Right ventricle myocardium inferior (tissue), 1 donor: ENCODE data around the gene ATP9B. TPM values are rescaled to one million over a fixed set of nuclear protein-coding genes. Genes with fewer than 3 reads are reported as not detected.
"Not testable (repeated sequence)": the region's sequence is repeated elsewhere in the genome, so short reads cannot be mapped to it uniquely, and the experiment has no call there.

ENCODE experiments used
- ATAC-seq: fragments of 200-7000 bp; cut with Tn5 transposase; one replicate; pipeline ENCODE4 v1.9.1; 2020; ENCODE audit warnings: mild to moderate bottlenecking, moderate library complexity
- DNase-seq: peaks from one replicate; pipeline ENCODE4 v3.0.0; 2021; ENCODE audit errors: missing footprints
- intact Hi-C: fragments of 100-400 bp; cut with DNase I; formaldehyde crosslinking; loops from one replicate; pipeline ENCODE4 v1.11.0; 2022
- total RNA-seq: library from RNA; stranded (reverse); fragmentation: NEBNext Ultra II Directional; extraction: Animal tissue kit (Norgen Biotek cat#: 25700); gene quantifications from one replicate; pipeline ENCODE4 v1.2.1, GENCODE V29; 2021
- donor health status: DM: no; HTN: yes; CAD: no; lungs with severe emphysema.

ATP9B gene
- total RNA-seq, 1 donor from 2014 or later = 11.7 TPM

DNA sequence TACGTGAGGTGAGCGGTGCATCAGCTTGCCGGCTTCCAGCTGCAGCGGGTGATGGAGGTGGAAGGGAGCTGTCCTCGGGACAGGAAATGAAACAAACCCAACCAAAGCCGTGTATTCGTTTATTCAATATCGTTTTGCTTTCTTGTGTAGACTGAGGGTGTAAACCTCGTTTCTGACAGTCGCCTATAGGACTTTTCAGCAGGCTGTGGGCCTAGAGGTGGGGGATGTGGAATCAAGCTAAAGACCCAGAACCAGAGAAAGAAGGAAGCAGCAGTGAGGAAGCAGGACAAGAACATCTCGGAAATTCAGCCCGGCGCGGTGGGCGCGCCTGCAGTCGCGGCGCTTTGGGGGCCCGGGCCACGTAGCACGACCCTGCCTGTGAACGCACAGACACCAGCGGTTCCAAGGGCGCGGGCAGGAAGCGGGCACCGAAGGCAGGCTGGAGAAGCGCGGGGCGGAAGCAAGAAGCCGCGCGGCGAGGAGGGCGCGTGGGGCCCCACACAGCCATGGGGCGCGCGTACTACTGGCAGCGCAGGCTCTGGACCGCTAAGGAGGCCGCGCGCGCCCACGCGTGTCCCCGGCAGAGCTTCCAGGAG is 755 bp upstream of the ATP9B start:
- ATAC-seq = peak; percentile 1

DNA sequence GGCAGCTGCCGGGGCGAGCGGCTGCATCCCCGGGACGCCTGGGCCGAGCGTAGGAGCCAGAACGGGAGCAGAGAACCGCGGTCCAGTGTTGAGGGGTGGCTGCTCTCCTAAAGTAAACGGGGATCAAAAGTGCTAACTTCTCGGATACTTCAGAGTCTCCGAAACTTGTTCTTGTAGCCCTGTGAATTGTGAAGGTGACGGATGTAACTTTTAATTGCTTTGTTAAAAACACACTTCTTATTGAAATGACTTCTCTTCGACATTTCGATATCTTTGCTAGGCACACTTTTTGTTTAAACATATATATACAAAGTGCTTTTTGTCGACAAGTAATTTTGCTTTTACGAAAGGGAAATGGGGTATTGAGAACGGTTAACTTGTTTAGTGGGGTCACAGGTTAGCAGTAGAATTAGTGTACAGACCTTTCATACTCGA is 540 bp downstream of the ATP9B start:
- no peak for DNase-seq
- intact Hi-C loops = loop anchor here (5.0 kb wide), 2 partner anchors 323 to 613 kb away; no protein-coding TSS in a partner anchor
- ATAC-seq = peak; percentile 24

More for the DNA sequence above, 755 bp upstream of the ATP9B start:
- DNase-seq = no peak
- intact Hi-C loops = loop anchor here (5.0 kb wide), 2 partner anchors 324 to 614 kb away; no protein-coding TSS in a partner anchor

DNA sequence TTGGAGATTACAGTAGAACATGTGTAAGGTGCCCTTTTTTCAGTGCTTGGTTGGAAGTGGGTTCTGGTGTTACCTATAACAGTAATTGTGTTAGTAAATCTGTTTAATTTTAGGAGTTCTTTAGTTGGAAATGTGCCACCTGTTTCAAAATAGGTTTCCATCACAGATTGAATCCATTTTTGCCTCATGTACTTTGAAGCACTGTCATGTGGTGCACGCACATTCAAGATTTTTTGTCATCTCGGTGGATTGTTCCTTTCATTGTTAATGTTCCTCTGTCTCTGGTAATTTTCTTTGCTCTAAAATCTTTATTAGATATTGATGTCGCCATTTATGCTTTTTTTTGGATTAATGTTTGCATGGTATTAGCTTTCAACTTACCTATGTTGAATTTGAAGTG is 1.3 kb downstream of the ATP9B start:
- DNase-seq (no peak), ATAC-seq (no peak)
- intact Hi-C loops = no loop called here

DNA sequence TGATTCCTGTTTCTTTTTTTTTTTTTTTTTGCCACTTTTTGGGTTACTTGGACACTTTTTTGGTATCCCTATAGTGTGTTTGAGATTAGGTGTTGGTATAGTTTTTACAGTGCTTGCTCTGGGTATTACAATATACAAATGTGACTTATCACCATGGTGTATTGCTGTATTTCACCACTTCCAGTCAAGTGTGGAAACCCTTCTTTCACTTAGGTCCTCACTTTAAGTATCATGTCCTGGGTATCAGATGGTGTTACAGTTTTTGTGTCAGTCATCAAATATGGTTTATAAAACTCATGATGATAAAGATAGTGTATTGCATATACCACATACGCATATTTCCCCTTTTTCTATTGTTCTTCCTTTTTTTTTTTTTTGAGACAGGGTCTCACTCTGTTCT is 1.8 kb downstream of the ATP9B start:
- ATAC-seq (no peak), DNase-seq (no peak)
- intact Hi-C loops = no loop called here

GRCh38 chr18:79071503-79072210 is 2.5 kb downstream of the ATP9B start:
- no peak for ATAC-seq
- DNase-seq = no peak
- intact Hi-C loops = no loop called here

DNA sequence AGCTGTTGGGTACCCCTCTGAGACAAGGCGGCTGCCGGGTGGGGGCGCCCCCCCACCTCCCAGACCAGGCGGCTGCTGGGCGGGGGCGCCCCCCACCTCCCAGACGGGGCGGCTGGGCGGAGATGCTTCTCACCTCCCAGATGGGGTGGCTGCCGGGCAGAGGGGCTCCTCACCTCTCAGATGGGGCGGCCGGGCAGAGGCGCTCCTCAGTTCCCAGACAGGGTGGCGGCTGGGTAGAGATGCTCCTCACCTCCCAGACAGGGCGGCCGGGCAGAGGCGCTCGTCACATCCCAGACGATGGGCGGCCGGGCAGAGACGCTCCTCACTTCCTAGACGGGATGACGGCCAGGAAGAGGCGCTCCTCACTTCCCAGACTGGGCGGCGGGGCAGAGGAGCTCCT is 3.5 kb downstream of the ATP9B start:
- DNase-seq, ATAC-seq, intact Hi-C loops: not testable (repeated sequence)

GRCh38 chr18:79077181-79077580 is 8.0 kb downstream of the ATP9B start:
- intact Hi-C loops = no loop called here
- ATAC-seq = no peak
- DNase-seq = no peak

GRCh38 chr18:79078791-79079190 is 9.6 kb downstream of the ATP9B start:
- intact Hi-C loops, DNase-seq, ATAC-seq: not testable (repeated sequence)

- ATAC-seq = no peak
- intact Hi-C loops = no loop called here
These were observed 23.7 kb downstream of the ATP9B start for GRCh38 chr18:79092874-79093273.

GRCh38 chr18:79093986-79094385 is 24.8 kb downstream of the ATP9B start:
- intact Hi-C loops = no loop called here
- DNase-seq = no peak
- no peak for ATAC-seq

More at GRCh38 chr18:79092874-79093273, 23.7 kb downstream of the ATP9B start:
- no peak for DNase-seq

- ATAC-seq = no peak
- intact Hi-C loops = no loop called here
- DNase-seq = no peak
These were observed 26.0 kb downstream of the ATP9B start for GRCh38 chr18:79095216-79095615.

DNA sequence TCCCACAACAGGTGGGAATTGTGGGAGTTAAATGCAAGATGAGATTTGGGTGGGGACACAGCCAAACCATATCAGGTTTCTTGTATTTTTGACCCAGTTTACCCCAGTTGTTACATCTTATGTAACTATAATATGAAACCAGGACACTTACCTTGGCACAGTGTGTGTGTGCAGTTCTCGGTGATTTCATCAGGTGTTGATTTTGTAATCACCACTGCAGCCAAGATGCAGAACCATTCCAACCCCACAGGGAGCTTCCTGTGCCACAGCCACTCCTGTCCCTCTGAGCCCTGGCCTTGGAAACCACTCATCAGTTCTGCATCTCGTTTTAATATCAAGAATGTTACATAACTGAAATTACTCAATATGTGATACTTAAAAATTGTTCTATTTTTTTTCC is 31.8 kb downstream of the ATP9B start:
- no peak for DNase-seq
- intact Hi-C loops = no loop called here
- no peak for ATAC-seq

GRCh38 chr18:79102886-79103285 is 33.7 kb downstream of the ATP9B start:
- DNase-seq (no peak), ATAC-seq (no peak)
- intact Hi-C loops = no loop called here

- intact Hi-C loops = no loop called here
- ATAC-seq (no peak), DNase-seq (no peak)
These were observed 34.9 kb downstream of the ATP9B start for GRCh38 chr18:79104137-79104536.

DNA sequence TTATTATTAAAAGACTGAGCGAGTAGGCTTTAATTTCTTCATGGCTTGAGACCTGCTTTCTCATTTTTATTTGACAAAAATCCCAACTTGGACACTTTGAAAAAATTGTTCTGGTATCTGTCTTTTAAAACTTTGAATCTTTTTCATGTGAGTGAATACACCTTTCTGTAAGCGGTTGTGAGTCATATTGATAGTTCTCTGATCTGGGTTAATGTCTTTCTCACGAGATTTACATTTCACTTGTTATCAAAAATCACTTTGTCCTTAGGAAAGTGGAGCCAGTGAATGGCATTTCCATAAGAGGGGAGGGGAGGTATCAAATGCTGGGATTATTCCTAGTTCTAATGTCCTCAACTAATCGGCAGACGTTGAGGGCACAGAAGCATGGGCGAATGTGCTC is 36.3 kb downstream of the ATP9B start:
- DNase-seq = no peak
- no peak for ATAC-seq
- intact Hi-C loops = no loop called here

- no peak for ATAC-seq
- intact Hi-C loops = no loop called here
- DNase-seq = no peak
These were observed 36.9 kb downstream of the ATP9B start for GRCh38 chr18:79106084-79106483.

DNA sequence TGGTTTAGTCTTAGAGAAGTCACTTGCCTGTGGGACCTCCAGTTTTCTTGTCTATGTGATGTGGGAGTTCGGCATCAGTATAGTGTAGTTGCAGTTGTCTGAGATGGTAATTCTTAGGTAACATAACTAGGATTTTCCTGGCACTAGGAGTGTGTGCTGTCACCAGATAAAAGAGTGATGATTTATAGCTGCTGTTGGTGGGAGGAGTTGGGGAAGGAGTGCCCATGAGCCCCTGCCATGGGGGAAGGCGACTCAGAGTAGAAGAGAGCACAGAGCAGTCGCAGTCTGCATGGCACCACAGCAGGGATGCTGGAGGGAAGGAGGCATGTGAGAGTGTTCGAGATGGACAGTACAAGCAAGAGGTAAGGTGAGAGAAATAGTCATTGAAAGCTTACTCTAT is 38.7 kb downstream of the ATP9B start:
- ATAC-seq = no peak
- intact Hi-C loops = no loop called here
- DNase-seq = no peak

DNA sequence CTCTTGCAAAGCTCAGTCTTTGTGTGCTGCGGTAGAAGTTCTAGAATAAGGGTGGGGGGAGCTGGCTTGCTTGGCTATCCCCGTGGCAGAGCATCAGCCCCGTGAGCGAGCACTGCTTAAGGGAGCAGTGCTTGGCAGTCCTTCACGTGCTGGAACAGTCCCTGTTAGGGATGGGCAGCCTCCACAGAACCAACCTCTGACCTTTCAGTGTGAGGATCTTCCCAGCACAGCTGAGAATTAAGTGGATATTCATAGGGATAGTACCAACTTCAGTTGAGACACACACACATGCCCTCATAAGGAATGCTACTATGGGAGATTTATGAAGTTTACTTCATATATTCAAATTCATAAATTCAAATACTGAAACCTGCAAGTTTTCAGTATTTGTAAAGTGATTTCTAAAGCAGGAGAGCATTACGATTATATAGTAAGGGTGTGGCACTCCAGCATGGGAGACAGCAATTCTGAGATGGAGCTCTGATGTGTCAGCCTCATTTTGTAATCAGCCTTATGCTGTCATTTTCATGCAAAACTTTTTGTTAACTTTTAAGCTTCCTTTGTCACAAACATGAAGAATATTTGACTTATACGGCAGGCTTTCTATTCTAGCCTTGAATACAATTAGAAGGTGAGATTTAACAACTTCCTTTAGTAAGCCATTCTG is 39.5 kb downstream of the ATP9B start:
- intact Hi-C loops = no loop called here
- ATAC-seq (no peak), DNase-seq (no peak)

GRCh38 chr18:79111483-79111882 is 42.3 kb downstream of the ATP9B start:
- ATAC-seq (no peak), DNase-seq (no peak)
- intact Hi-C loops = no loop called here

- ATAC-seq (peak; percentile 34), DNase-seq (no peak)
- intact Hi-C loops = no loop called here
These were observed 48.2 kb downstream of the ATP9B start for GRCh38 chr18:79117385-79117784.
